Suprapubic skin (tissue), 3 donors: Measurements from ENCODE around the gene STK31.

Source experiments
- POLR2A ChIP-seq, 2 donors: fragments of 450-650 bp; IDR thresholded peaks; one replicate each; pipeline ENCODE4 v1.6.1; 2017; ENCODE audit warnings: antibody characterized with exemption in 2 of 2, mild to moderate bottlenecking in 2 of 2, moderate library complexity in 2 of 2
- TF ChIP-seq, protein P1 (sequence below), 2 donors: fragments of 200-600 bp in 1 of 2; fragments of 450-650 bp in 1 of 2; sonication (generic) in 1 of 2; IDR thresholded peaks; one replicate each; pipeline ENCODE4 v1.5.1; 2016 to 2019; ENCODE audit warnings: antibody characterized with exemption in 2 of 2, mild to moderate bottlenecking in 1 of 2, moderate library complexity in 1 of 2

DNA sequence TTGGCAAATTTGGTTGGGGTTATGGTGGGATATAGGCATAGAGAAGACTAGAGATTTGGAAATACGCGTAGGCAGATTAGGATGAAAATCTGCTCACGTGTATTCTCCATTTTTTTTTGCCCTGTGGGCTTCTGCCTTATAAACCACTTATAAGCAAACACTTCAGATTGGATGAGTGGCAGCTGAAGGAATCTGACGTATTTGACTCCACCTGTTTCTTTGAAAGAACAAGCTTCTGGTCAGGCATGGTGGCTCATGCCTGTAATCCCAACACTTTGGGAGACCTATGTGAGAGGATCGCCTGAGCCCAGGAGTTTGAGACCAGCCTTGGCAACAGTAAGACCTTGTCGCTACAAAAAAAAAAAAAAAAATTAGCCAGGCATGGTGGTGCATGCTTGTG is 5.1 kb downstream of the STK31 start:
- TF ChIP-seq, protein P1, sequence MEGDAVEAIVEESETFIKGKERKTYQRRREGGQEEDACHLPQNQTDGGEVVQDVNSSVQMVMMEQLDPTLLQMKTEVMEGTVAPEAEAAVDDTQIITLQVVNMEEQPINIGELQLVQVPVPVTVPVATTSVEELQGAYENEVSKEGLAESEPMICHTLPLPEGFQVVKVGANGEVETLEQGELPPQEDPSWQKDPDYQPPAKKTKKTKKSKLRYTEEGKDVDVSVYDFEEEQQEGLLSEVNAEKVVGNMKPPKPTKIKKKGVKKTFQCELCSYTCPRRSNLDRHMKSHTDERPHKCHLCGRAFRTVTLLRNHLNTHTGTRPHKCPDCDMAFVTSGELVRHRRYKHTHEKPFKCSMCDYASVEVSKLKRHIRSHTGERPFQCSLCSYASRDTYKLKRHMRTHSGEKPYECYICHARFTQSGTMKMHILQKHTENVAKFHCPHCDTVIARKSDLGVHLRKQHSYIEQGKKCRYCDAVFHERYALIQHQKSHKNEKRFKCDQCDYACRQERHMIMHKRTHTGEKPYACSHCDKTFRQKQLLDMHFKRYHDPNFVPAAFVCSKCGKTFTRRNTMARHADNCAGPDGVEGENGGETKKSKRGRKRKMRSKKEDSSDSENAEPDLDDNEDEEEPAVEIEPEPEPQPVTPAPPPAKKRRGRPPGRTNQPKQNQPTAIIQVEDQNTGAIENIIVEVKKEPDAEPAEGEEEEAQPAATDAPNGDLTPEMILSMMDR (IDR thresholded peaks at IDR 0.05) = no peak
- no peak for TF ChIP-seq POLR2A (IDR thresholded peaks at IDR 0.05)
